ENCODE data around the gene PLA2G5. TPM values are rescaled to one million over a fixed set of nuclear protein-coding genes. Genes with fewer than 3 reads are reported as not detected.

PLA2G5 gene
- total and polyA plus RNA-seq, 2 of the 13 experiments (the other 11 are each of a cell fraction or from before 2014, with no cell fraction given): not detected

GRCh38 chr1:20057886-20058420 lies 12.0 kb upstream of the PLA2G5 start (continued):
- TF ChIP-seq ZNF639 (CRISPR knock-in tag; conservative IDR thresholded peaks at IDR 0.05): no peak
- TF ChIP-seq YEATS2 (CRISPR knock-in tag; IDR thresholded peaks at IDR 0.05; ENCODE audit: borderline replicate concordance): no peak
- no peak for TF ChIP-seq SNAI1 (CRISPR knock-in tag; IDR thresholded peaks at IDR 0.05; ENCODE audit: borderline replicate concordance)
- TF ChIP-seq JDP2 (CRISPR knock-in tag; IDR thresholded peaks at IDR 0.05; ENCODE audit: borderline replicate concordance): no peak

GRCh38 chr1:20058531-20058930 lies 11.5 kb upstream of the PLA2G5 start:
- 0% methylated on average over 1 of the region's 1 CpG for whole genome bisulfite sequencing (ENCODE audit: low lambda C conversion rate)
- TF ChIP-seq ADNP (CRISPR knock-in tag; IDR thresholded peaks at IDR 0.05) (no peak), ZNF44 (CRISPR knock-in tag; IDR thresholded peaks at IDR 0.05) (no peak), ZNF253 (CRISPR knock-in tag; IDR thresholded peaks at IDR 0.05; ENCODE audit: borderline replicate concordance) (no peak), RELA (CRISPR knock-in tag; IDR thresholded peaks at IDR 0.05) (no peak), BCLAF1 (IDR thresholded peaks at IDR 0.05) (no peak), MBNL3 (CRISPR knock-in tag; conservative IDR thresholded peaks at IDR 0.05) (no peak), CREB3 (CRISPR knock-in tag; IDR thresholded peaks at IDR 0.05) (no peak), CBX5 (CRISPR knock-in tag; IDR thresholded peaks at IDR 0.05; ENCODE audit: borderline replicate concordance) (no peak), ZNF138 (CRISPR knock-in tag; IDR thresholded peaks at IDR 0.05; ENCODE audit: low read depth) (no peak), ZBTB37 (CRISPR knock-in tag; IDR thresholded peaks at IDR 0.05) (no peak), SOX13 (IDR thresholded peaks at IDR 0.05) (no peak), SOX13 (CRISPR knock-in tag; conservative IDR thresholded peaks at IDR 0.05 in 1 of 2, IDR thresholded peaks at IDR 0.05 in 1 of 2) (no peak), ZC3H4 (CRISPR knock-in tag; IDR thresholded peaks at IDR 0.05; ENCODE audit: borderline replicate concordance) (no peak), ZNF766 (CRISPR knock-in tag; IDR thresholded peaks at IDR 0.05; ENCODE audit: borderline replicate concordance) (no peak)

More at GRCh38 chr1:20058531-20058930, 11.5 kb upstream of the PLA2G5 start:
- H3K36me3 ChIP-seq (replicated peaks in 1 of 2; ENCODE audit: control insufficient read depth in 1 of 2, insufficient read depth in 2 of 2, low read length in 2 of 2): no peaks in the 10 kb centered on the region
- H3K79me2 ChIP-seq (ENCODE audit: insufficient read depth, low read length): no peaks in the 10 kb centered on the region
- intact Hi-C loops (cut with micrococcal nuclease; ENCODE audit: unreplicated experiment): no loop called here
- H3K4me2 ChIP-seq (ENCODE audit: low read depth, low read length): no peak overlapping the region
- H3K4me1 ChIP-seq (ENCODE audit: insufficient read depth, low read length): no peaks in the 10 kb centered on the region
- in situ Hi-C loops (cut with HindIII; ENCODE audit: extremely low pct_ligation_motif_present, low pct_unique_long_range_greater_than_20kb): no loop called here
- BruUV-seq (replicated peaks): no TSS peak
- ChIA-PET POLR2A (no interaction called here), CTCF (ENCODE audit: low intra/inter-chr PET ratio, low total read pairs) (no interaction called here)
- no peak for ATAC-seq
- H3K4me3 ChIP-seq (replicated peaks in 1 of 3; ENCODE audit: insufficient read depth in 1 of 3, low read depth in 2 of 3, low read length in 3 of 3): no peak overlapping the region
- no peak overlapping the region for H3K9ac ChIP-seq (ENCODE audit: insufficient read depth, low read depth, low read length)
- H2AFZ ChIP-seq (ENCODE audit: low read length): no peak overlapping the region
- no peak overlapping the region for H3K27ac ChIP-seq (ENCODE audit: extremely low read length, insufficient read depth, low read length)
- no peaks in the 10 kb centered on the region for H4K20me1 ChIP-seq (ENCODE audit: insufficient read depth, low read length)
- no peaks in the 10 kb centered on the region for H3K9me3 ChIP-seq (ENCODE audit: low read length)
- no peak for FAIRE-seq
- no peak for DNase-seq (ENCODE audit: low spot score)
- H3K27me3 ChIP-seq (ENCODE audit: control insufficient read depth in 1 of 2, insufficient read depth in 2 of 2, low read length in 2 of 2): peaks cover 0 to 11% of the 10 kb centered on the region in 2 experiments; a peak in 1 of 5 replicates
